Measurements from ENCODE around the gene TRAPPC10. TPM values are rescaled to one million over a fixed set of nuclear protein-coding genes. Genes with fewer than 3 reads are reported as not detected.

The TRAPPC10 gene
- total RNA-seq, 4 donors from 2014 or later: 20.9 to 31.9 (median 31.2) TPM

GRCh38 chr21:44052830-44053226, 40.7 kb downstream of the TRAPPC10 start:
- H3K4me3 ChIP-seq (ENCODE audit: low read depth, poor library complexity, severe bottlenecking): no peak overlapping the region
- TF ChIP-seq, protein P1, sequence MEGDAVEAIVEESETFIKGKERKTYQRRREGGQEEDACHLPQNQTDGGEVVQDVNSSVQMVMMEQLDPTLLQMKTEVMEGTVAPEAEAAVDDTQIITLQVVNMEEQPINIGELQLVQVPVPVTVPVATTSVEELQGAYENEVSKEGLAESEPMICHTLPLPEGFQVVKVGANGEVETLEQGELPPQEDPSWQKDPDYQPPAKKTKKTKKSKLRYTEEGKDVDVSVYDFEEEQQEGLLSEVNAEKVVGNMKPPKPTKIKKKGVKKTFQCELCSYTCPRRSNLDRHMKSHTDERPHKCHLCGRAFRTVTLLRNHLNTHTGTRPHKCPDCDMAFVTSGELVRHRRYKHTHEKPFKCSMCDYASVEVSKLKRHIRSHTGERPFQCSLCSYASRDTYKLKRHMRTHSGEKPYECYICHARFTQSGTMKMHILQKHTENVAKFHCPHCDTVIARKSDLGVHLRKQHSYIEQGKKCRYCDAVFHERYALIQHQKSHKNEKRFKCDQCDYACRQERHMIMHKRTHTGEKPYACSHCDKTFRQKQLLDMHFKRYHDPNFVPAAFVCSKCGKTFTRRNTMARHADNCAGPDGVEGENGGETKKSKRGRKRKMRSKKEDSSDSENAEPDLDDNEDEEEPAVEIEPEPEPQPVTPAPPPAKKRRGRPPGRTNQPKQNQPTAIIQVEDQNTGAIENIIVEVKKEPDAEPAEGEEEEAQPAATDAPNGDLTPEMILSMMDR (IDR thresholded peaks at IDR 0.05): no peak
- no peak for TF ChIP-seq POLR2A (IDR thresholded peaks at IDR 0.05)
- DNase-seq (ENCODE audit: low spot score in 2 of 2): peak in 1 of 2 donors; percentile 48
- intact Hi-C loops (cut with DNase I; ENCODE audit: low total_unique reads): no loop called here
- WGBS, 2 donors: 96 to 98% methylated on average over 6 of the region's 6 CpGs

DNA sequence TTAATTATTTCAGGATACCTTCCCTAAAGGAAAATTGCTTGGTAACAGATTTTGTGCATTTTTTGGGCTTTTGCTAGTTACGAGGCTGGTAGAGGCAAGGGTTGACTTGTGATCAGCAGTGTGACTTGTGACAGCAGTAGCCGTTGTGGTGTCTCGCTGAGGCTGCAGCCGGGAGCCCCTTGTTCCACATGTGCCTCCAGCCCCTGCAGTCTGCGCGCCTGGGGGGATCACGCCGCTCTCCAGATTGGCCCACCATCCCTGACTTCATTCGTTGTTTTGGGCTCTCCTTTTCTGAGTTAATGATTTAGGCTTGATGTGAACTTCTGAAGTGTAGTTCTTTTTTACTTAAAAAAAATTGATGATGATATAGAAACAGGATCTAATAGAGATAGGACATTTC, 41.5 kb downstream of the TRAPPC10 start:
- no peak for TF ChIP-seq POLR2A (IDR thresholded peaks at IDR 0.05)
- TF ChIP-seq, protein P1 (IDR thresholded peaks at IDR 0.05): no peak
- no peak overlapping the region for H3K4me3 ChIP-seq (ENCODE audit: low read depth, poor library complexity, severe bottlenecking)
- intact Hi-C loops (cut with DNase I; ENCODE audit: low total_unique reads): no loop called here
- 98% methylated on average over 9 of the region's 9 CpGs for WGBS, 2 donors
- DNase-seq (ENCODE audit: low spot score in 2 of 2): peak in 1 of 2 donors; percentile 43

- peak in 1 of 2 donors; percentile 45 for DNase-seq (ENCODE audit: low spot score in 2 of 2)
- no peak overlapping the region for H3K4me3 ChIP-seq (ENCODE audit: low read depth, poor library complexity, severe bottlenecking)
- 79 to 80% methylated on average over 5 of the region's 5 CpGs for WGBS, 2 donors
- no peak for TF ChIP-seq POLR2A (IDR thresholded peaks at IDR 0.05)
- TF ChIP-seq, protein P1 (IDR thresholded peaks at IDR 0.05): no peak
- intact Hi-C loops (cut with DNase I; ENCODE audit: low total_unique reads): no loop called here
Observed at GRCh38 chr21:44054710-44055109, 42.6 kb downstream of the TRAPPC10 start.

DNA sequence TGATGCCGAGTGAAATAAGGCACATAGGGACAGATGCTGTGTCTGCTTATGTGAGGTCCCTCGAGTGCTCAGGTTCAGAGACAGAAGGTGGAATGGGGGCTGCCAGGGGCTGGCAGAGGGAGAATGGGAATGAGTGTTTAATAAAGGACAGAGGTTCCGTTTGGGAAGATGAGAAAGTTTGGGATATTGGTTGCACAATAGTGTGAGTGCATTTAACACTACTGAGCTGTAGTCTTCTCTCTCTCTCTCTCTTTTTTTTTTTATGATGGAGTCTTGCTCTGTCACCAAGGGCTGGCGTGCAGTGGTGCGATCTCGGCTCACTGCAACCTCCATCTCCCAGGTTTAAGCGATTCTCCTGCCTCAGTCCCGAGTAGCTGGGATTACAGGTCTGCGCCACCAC, 44.9 kb downstream of the TRAPPC10 start:
- TF ChIP-seq, protein P1 (IDR thresholded peaks at IDR 0.05): no peak
- TF ChIP-seq POLR2A (IDR thresholded peaks at IDR 0.05): no peak
- WGBS, 2 donors: 96% methylated on average over 9 of the region's 9 CpGs
- no peak for DNase-seq (ENCODE audit: low spot score in 2 of 2)
- no peak overlapping the region for H3K4me3 ChIP-seq (ENCODE audit: low read depth, poor library complexity, severe bottlenecking)
- intact Hi-C loops (cut with DNase I; ENCODE audit: low total_unique reads): no loop called here

DNA sequence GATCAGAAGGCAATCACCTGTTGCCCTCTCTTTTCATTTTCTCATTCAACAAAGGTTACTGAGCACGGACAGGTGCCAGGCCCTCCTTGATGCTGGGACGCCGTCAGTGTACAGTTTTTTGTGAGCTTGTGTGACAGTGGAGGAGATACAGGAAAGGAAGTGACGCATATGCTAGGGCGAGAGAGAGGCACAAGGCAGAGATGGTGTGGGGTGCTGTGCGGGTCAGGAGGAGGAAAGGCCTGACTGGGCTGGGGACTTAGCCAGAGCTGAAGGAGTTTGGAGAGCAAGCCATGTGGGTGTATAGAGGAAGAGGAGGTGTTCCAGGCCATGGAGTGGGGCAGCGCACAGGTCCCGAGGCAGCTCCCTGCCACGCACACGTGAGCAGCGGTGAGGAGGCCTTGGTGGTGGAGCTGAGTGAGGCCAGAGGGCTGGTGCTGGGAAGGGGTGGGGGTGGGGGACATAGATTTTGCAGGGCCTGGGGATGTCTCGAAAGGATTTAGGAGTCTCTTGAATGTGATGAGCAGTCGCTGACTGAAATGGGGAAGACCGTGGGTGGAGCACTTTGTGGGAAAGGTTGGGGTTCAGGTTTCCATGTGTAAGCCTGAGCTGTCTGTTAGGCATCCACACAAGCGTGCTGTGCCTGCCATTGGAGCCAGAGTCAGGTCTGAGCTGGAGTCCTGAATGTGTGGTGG, 46.0 kb downstream of the TRAPPC10 start:
- no peak overlapping the region for H3K4me3 ChIP-seq (ENCODE audit: low read depth, poor library complexity, severe bottlenecking)
- TF ChIP-seq, protein P1 (IDR thresholded peaks at IDR 0.05): no peak
- intact Hi-C loops (cut with DNase I; ENCODE audit: low total_unique reads): no loop called here
- 92 to 94% methylated on average over 15 of the region's 15 CpGs for WGBS, 2 donors
- peak in 1 of 2 donors; percentile 69 for DNase-seq (ENCODE audit: low spot score in 2 of 2)

DNA sequence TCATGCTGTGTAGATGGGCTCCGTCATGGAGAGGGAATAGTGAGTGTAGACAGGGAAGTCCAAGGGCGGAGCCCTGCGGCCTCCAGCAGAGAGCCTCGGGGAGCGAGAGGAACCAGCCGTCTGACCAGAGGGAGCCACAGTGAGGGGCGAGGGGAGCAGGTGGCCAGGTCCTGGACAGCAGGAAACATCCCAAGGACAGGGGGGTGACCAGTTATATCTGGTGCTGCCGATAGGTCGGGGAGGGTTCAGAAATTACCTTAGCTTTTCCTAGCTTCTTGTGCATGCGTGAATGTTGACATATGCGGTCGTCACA, 46.5 kb downstream of the TRAPPC10 start:
- 87 to 94% methylated on average over 12 of the region's 12 CpGs for WGBS, 2 donors
- peak in 1 of 2 donors; percentile 21 for DNase-seq (ENCODE audit: low spot score in 2 of 2)
- no peak overlapping the region for H3K4me3 ChIP-seq (ENCODE audit: low read depth, poor library complexity, severe bottlenecking)
- intact Hi-C loops (cut with DNase I; ENCODE audit: low total_unique reads): no loop called here
- TF ChIP-seq, protein P1 (IDR thresholded peaks at IDR 0.05): no peak
- TF ChIP-seq POLR2A (IDR thresholded peaks at IDR 0.05): no peak

Measured in lower leg skin (tissue), 4 donors.